Keratinocyte (primary cell): ENCODE data around the gene DNAJB4. TPM values are rescaled to one million over a fixed set of nuclear protein-coding genes. Genes with fewer than 3 reads are reported as not detected.

Source experiments
- DNase-seq: peaks from one replicate; pipeline ENCODE4 v3.0.0-alpha.2; 2011; ENCODE audit warnings: low read depth, missing footprints, low spot score
- FAIRE-seq: peaks from 2 replicates; lab custom pipeline; 2011; peaks lifted over from hg19 to GRCh38; lab: Jason Lieb, UNC
- H2AFZ ChIP-seq: 2 replicates; pipeline ENCODE4 v1.6.0; 2012; ENCODE audit warnings: low read length, control low read depth, inconsistent platforms; ENCODE audit not compliant: control insufficient read depth
- H3K27ac ChIP-seq: 2 replicates; pipeline ENCODE4 v1.5.1; 2011; ENCODE audit warnings: low read length; ENCODE audit not compliant: control insufficient read depth, insufficient read depth
- H3K27me3 ChIP-seq: 3 replicates; pipeline ENCODE4 v1.6.0; 2011; ENCODE audit warnings: low read length; ENCODE audit not compliant: control insufficient read depth, insufficient read depth; ENCODE audit errors: extremely low read depth
- H3K36me3 ChIP-seq, 2 experiments: 2 replicates in 1 of 2; 3 replicates in 1 of 2; pipeline ENCODE4 v1.5.1; 2011; ENCODE audit warnings: low read length in 2 of 2, mild to moderate bottlenecking in 1 of 2; ENCODE audit not compliant: control insufficient read depth in 2 of 2, insufficient read depth in 2 of 2; ENCODE audit errors: extremely low read depth in 1 of 2
- H3K4me1 ChIP-seq: 3 replicates; pipeline ENCODE4 v1.5.1; 2011; ENCODE audit warnings: low read length; ENCODE audit not compliant: control insufficient read depth, insufficient read depth; ENCODE audit errors: extremely low read depth
- H3K4me2 ChIP-seq: 3 replicates; pipeline ENCODE4 v1.6.0; 2011; ENCODE audit warnings: low read depth, low read length; ENCODE audit not compliant: control insufficient read depth, insufficient read depth; ENCODE audit errors: extremely low read depth
- H3K4me3 ChIP-seq, 3 experiments: fragments of 200-600 bp in 1 of 3; sonication (generic) in 1 of 3; 2 replicates in 2 of 3; 3 replicates in 1 of 3; pipeline ENCODE4 v1.5.1; 2011 to 2016; ENCODE audit warnings: low read length in 3 of 3, mild to moderate bottlenecking in 3 of 3, control low read depth in 2 of 3, inconsistent platforms in 1 of 3, low read depth in 1 of 3, mixed read lengths in 1 of 3, mixed run types in 1 of 3, moderate library complexity in 1 of 3; ENCODE audit not compliant: control insufficient read depth in 2 of 3, insufficient read depth in 2 of 3; ENCODE audit errors: extremely low read depth in 1 of 3
- H3K79me2 ChIP-seq: 2 replicates; pipeline ENCODE4 v1.6.0; 2012; ENCODE audit warnings: low read length; ENCODE audit not compliant: control insufficient read depth, insufficient read depth
- H3K9ac ChIP-seq: 3 replicates; pipeline ENCODE4 v1.6.0; 2011; ENCODE audit warnings: low read length; ENCODE audit not compliant: control insufficient read depth, insufficient read depth; ENCODE audit errors: extremely low read depth
- H3K9me1 ChIP-seq: 3 replicates; pipeline ENCODE4 v1.6.0; 2011; ENCODE audit warnings: low read length; ENCODE audit not compliant: control insufficient read depth, insufficient read depth; ENCODE audit errors: extremely low read depth
- H3K9me3 ChIP-seq: 2 replicates; pipeline ENCODE4 v1.5.1; 2012; ENCODE audit warnings: low read depth, low read length; ENCODE audit not compliant: control insufficient read depth
- H4K20me1 ChIP-seq: 3 replicates; pipeline ENCODE4 v1.6.0; 2011; ENCODE audit warnings: low read length; ENCODE audit not compliant: control insufficient read depth, insufficient read depth; ENCODE audit errors: extremely low read depth
- EZH2 ChIP-seq: IDR thresholded peaks from one replicate; pipeline ENCODE4 v1.6.1; 2012; ENCODE audit warnings: inconsistent platforms, mild to moderate bottlenecking, low read length, moderate library complexity
- dilution Hi-C: fragments of 300-500 bp; cut with MboI; formaldehyde crosslinking; loops from one replicate; pipeline ENCODE4 v1.7.0; 2020; ENCODE audit warnings: low sequenced_read_pairs; ENCODE audit not compliant: extremely low pct_ligation_motif_present
- polyA plus RNA-seq, 5 experiments: library from polyadenylated mRNA; depleted of rRNA in 3 of 5; stranded (reverse) in 3 of 5; stranded (forward) in 1 of 5; unstranded in 1 of 5; fragments of >200 nt; gene quantifications; 1 replicate in 1 of 5; 2 replicates in 3 of 5; 3 replicates in 1 of 5; pipeline versions ENCODE4 v1.2.1 to v1.2.3, GENCODE V29; 2011 to 2012; ENCODE audit warnings: missing spikeins in 2 of 5, low read depth in 1 of 5, low replicate concordance in 1 of 5
- TF ChIP-seq, protein P1 (sequence below), 3 experiments: IDR thresholded peaks in 1 of 3; conservative IDR thresholded peaks in 1 of 3; optimal IDR thresholded peaks in 1 of 3; 2 replicates in 2 of 3; 3 replicates in 1 of 3; pipeline versions ENCODE3 to v1.5.1; 2011; ENCODE audit warnings: low read length in 3 of 3, mild to moderate bottlenecking in 3 of 3, moderate library complexity in 2 of 3, control low read depth in 1 of 3, inconsistent platforms in 1 of 3; ENCODE audit not compliant: insufficient read depth in 2 of 3; ENCODE audit errors: extremely low read depth in 1 of 3

Gene DNAJB4
- polyA plus RNA-seq, 1 donor (not counting 4 experiments of a cell fraction or from before 2014, with no cell fraction given): 30.9 TPM

GRCh38 chr1:77966291-77966690 is 38.4 kb upstream of the DNAJB4 start:
- Histone ChIP-seq H4K20me1 (peaks cover 10% of the 10 kb centered on the region), H3K9me1 (no peaks in the 10 kb centered on the region), H3K27ac (no peak overlapping the region), H3K27me3 (no peaks in the 10 kb centered on the region), H3K4me3 (no peak overlapping the region), H3K9ac (no peak overlapping the region), H3K4me2 (no peak overlapping the region), H3K36me3 (peaks cover 21 to 45% of the 10 kb centered on the region in 2 experiments), H3K4me1 (no peaks in the 10 kb centered on the region), H3K9me3 (no peaks in the 10 kb centered on the region), H3K79me2 (peaks cover 68% of the 10 kb centered on the region), H2AFZ (no peak overlapping the region)
- TF ChIP-seq, protein P1, sequence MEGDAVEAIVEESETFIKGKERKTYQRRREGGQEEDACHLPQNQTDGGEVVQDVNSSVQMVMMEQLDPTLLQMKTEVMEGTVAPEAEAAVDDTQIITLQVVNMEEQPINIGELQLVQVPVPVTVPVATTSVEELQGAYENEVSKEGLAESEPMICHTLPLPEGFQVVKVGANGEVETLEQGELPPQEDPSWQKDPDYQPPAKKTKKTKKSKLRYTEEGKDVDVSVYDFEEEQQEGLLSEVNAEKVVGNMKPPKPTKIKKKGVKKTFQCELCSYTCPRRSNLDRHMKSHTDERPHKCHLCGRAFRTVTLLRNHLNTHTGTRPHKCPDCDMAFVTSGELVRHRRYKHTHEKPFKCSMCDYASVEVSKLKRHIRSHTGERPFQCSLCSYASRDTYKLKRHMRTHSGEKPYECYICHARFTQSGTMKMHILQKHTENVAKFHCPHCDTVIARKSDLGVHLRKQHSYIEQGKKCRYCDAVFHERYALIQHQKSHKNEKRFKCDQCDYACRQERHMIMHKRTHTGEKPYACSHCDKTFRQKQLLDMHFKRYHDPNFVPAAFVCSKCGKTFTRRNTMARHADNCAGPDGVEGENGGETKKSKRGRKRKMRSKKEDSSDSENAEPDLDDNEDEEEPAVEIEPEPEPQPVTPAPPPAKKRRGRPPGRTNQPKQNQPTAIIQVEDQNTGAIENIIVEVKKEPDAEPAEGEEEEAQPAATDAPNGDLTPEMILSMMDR (optimal IDR thresholded peaks at IDR 0.05 in 1 of 3, IDR thresholded peaks at IDR 0.05 in 1 of 3, conservative IDR thresholded peaks at IDR 0.05 in 1 of 3; ENCODE audit: extremely low read depth in 1 of 3, insufficient read depth in 2 of 3, low read length in 3 of 3): no peak
- no peak for TF ChIP-seq EZH2
- dilution Hi-C loops: no loop called here
- no peak for FAIRE-seq
- no peak for DNase-seq

- no peak overlapping the region for H3K4me2 ChIP-seq
Measured at GRCh38 chr1:77970192-77970591, 34.5 kb upstream of the DNAJB4 start.

More at GRCh38 chr1:77970192-77970591, 34.5 kb upstream of the DNAJB4 start:
- Histone ChIP-seq H3K27me3 (no peaks in the 10 kb centered on the region), H4K20me1 (peaks cover 34% of the 10 kb centered on the region), H3K4me1 (peaks cover 2% of the 10 kb centered on the region), H3K27ac (no peak overlapping the region), H3K9me3 (no peaks in the 10 kb centered on the region), H3K79me2 (peaks cover 87% of the 10 kb centered on the region), H3K9ac (no peak overlapping the region), H3K9me1 (no peaks in the 10 kb centered on the region), H2AFZ (no peak overlapping the region), H3K4me3 (no peak overlapping the region), H3K36me3 (peaks cover 8 to 29% of the 10 kb centered on the region in 2 experiments)
- dilution Hi-C loops: no loop called here
- FAIRE-seq (no peak), DNase-seq (no peak)
- TF ChIP-seq EZH2: no peak
- TF ChIP-seq, protein P1 (optimal IDR thresholded peaks at IDR 0.05 in 1 of 3, IDR thresholded peaks at IDR 0.05 in 1 of 3, conservative IDR thresholded peaks at IDR 0.05 in 1 of 3; ENCODE audit: extremely low read depth in 1 of 3, insufficient read depth in 2 of 3, low read length in 3 of 3): no peak
